HCT116 (cell line): ENCODE data around the gene ZDHHC19. TPM values are rescaled to one million over a fixed set of nuclear protein-coding genes. Genes with fewer than 3 reads are reported as not detected.

Experiments used
- ATAC-seq: fragments of 200-7000 bp; cut with Tn5 transposase; 2 replicates; pipeline ENCODE4 v1.9.1; 2020; ENCODE audit warnings: mild to moderate bottlenecking, moderate library complexity
- BruUV-seq: library from RNA; stranded (reverse); fragments of 400-500 nt; replicated peaks from 2 replicates; lab custom pipeline; 2021; lab: Mats Ljungman, UMichigan
- CTCF ChIA-PET: fragments of 300-600 bp; sonication (Branson Sonifier 250); formaldehyde crosslinking; loops from one replicate; lab custom pipeline; 2021; ENCODE audit warnings: antibody characterized with exemption; lab: Charles Lee
- POLR2A ChIA-PET: fragments of 300-600, 350-600 bp; sonication (Branson Sonifier 250); formaldehyde crosslinking; loops from one replicate; lab custom pipeline; 2021; ENCODE audit warnings: antibody characterized with exemption; lab: Charles Lee
- RAD21 ChIA-PET, 2 experiments: fragments of 300-600 bp; sonication (Branson Sonifier 250); formaldehyde crosslinking; loops; one replicate each; lab custom pipeline; 2023; ENCODE audit warnings: low total read pairs in 2 of 2; ENCODE audit not compliant: uncharacterized antibody in 2 of 2, unreplicated experiment in 2 of 2, low non-redundant PET in 1 of 2; lab: Charles Lee
- DNase-seq: peaks from one replicate; pipeline ENCODE4 v3.0.0-alpha.2; 2010; ENCODE audit warnings: low read depth, low spot score
- H2AFZ ChIP-seq: fragments of 200-600 bp; shearing (Covaris generic), sonication (generic); 2 replicates; pipeline ENCODE4 v1.6.1; 2017; ENCODE audit warnings: low read depth, mixed run types, mixed read lengths, antibody characterized with exemption, low read length; ENCODE audit not compliant: poor library complexity, severe bottlenecking
- H3K27ac ChIP-seq: 2 replicates; pipeline ENCODE4 v1.5.1; 2012; ENCODE audit warnings: low read depth, low read length
- H3K27me3 ChIP-seq: fragments of 200-600 bp; sonication (generic); 2 replicates; pipeline ENCODE4 v1.6.1; 2016; ENCODE audit warnings: mixed run types, low read length, mixed read lengths; ENCODE audit not compliant: insufficient read depth
- H3K36me3 ChIP-seq, 2 experiments: fragments of 200-500 bp in 1 of 2; fragments of 200-600 bp in 1 of 2; sonication (Bioruptor generic) in 1 of 2; sonication (generic) in 1 of 2; 2 replicates each; pipeline versions ENCODE4 v1.5.1 to v1.6.1; 2014 to 2016; ENCODE audit warnings: low read length in 2 of 2, inconsistent platforms in 1 of 2, mixed read lengths in 1 of 2, mixed run types in 1 of 2; ENCODE audit not compliant: insufficient read depth in 2 of 2, control insufficient read depth in 1 of 2
- H3K4me1 ChIP-seq, 2 experiments: fragments of 200-600 bp in 1 of 2; sonication (generic) in 1 of 2; 2 replicates each; pipeline versions ENCODE4 v1.5.1 to v1.6.1; 2012 to 2017; ENCODE audit warnings: low read length in 2 of 2, inconsistent platforms in 1 of 2, mild to moderate bottlenecking in 1 of 2, mixed read lengths in 1 of 2, mixed run types in 1 of 2, moderate library complexity in 1 of 2; ENCODE audit not compliant: insufficient read depth in 2 of 2, control insufficient read depth in 1 of 2
- H3K4me2 ChIP-seq: fragments of 200-600 bp; sonication (generic); 2 replicates; pipeline ENCODE4 v1.6.1; 2017; ENCODE audit warnings: mixed run types, low read length, mixed read lengths
- H3K4me3 ChIP-seq, 2 experiments: fragments of 200-600 bp in 1 of 2; sonication (generic) in 1 of 2; replicated peaks in 1 of 2; 2 replicates each; pipeline ENCODE4 v1.5.1; 2011 to 2016; ENCODE audit warnings: low read length in 2 of 2, control low read depth in 1 of 2, low read depth in 1 of 2, mild to moderate bottlenecking in 1 of 2, mixed read lengths in 1 of 2, mixed run types in 1 of 2
- H3K79me2 ChIP-seq: fragments of 200-600 bp; sonication (generic); 2 replicates; pipeline ENCODE4 v1.6.1; 2017; ENCODE audit warnings: mild to moderate bottlenecking, mixed run types, low read length, moderate library complexity, mixed read lengths; ENCODE audit not compliant: insufficient read depth
- H3K9ac ChIP-seq: fragments of 200-600 bp; sonication (generic); 2 replicates; pipeline ENCODE4 v1.6.1; 2016; ENCODE audit warnings: low read length, mixed read lengths
- H3K9me2 ChIP-seq: fragments of 200-600 bp; sonication (generic), shearing (Covaris generic); 2 replicates; pipeline ENCODE4 v1.6.1; 2017; ENCODE audit warnings: mixed run types, mild to moderate bottlenecking, moderate library complexity; ENCODE audit not compliant: insufficient read depth
- H3K9me3 ChIP-seq, 2 experiments: fragments of 200-500 bp in 1 of 2; fragments of 200-600 bp in 1 of 2; sonication (Bioruptor generic) in 1 of 2; sonication (generic) in 1 of 2; 2 replicates each; pipeline ENCODE4 v1.6.1; 2014 to 2017; ENCODE audit warnings: low read length in 2 of 2, mixed read lengths in 2 of 2, inconsistent platforms in 1 of 2, low read depth in 1 of 2, mild to moderate bottlenecking in 1 of 2, mixed run types in 1 of 2, moderate library complexity in 1 of 2; ENCODE audit not compliant: control insufficient read depth in 1 of 2, insufficient read depth in 1 of 2
- H4K20me1 ChIP-seq: fragments of 200-600 bp; sonication (generic), shearing (Covaris generic); 2 replicates; pipeline ENCODE4 v1.6.1; 2017; ENCODE audit warnings: mixed run types, mild to moderate bottlenecking, moderate library complexity; ENCODE audit not compliant: insufficient read depth
- CBX3 ChIP-seq: IDR thresholded peaks from 2 replicates; pipeline ENCODE4 v1.6.1; 2012; ENCODE audit warnings: low read depth
- EGR1 ChIP-seq: IDR thresholded peaks from 2 replicates; pipeline ENCODE4 v1.6.1; 2012; ENCODE audit warnings: low read depth
- ELF1 ChIP-seq: IDR thresholded peaks from 2 replicates; pipeline ENCODE4 v1.6.1; 2012; ENCODE audit warnings: low read depth, borderline replicate concordance
- EZH2 ChIP-seq: fragments of 200-600 bp; sonication (generic); IDR thresholded peaks from 2 replicates; pipeline ENCODE4 v1.6.1; 2017; ENCODE audit warnings: antibody characterized with exemption, mixed run types
- JUND ChIP-seq: IDR thresholded peaks from 2 replicates; pipeline ENCODE4 v1.6.1; 2012
- RAD21 ChIP-seq: IDR thresholded peaks from 2 replicates; pipeline ENCODE4 v1.6.1; 2012; ENCODE audit warnings: low read depth, mild to moderate bottlenecking
- SRF ChIP-seq: IDR thresholded peaks from 2 replicates; pipeline ENCODE4 v1.6.1; 2012; ENCODE audit warnings: low read depth
- YY1 ChIP-seq: IDR thresholded peaks from 2 replicates; pipeline ENCODE4 v1.6.1; 2011; ENCODE audit warnings: low read length, low read depth, moderate library complexity, mild to moderate bottlenecking; ENCODE audit not compliant: insufficient replicate concordance; ENCODE audit errors: extremely low read depth
- ZFX ChIP-seq: fragments of 450-650 bp; IDR thresholded peaks from 2 replicates; pipeline ENCODE4 v1.6.1; 2017
- intact Hi-C: fragments of 100-400 bp; cut with micrococcal nuclease; formaldehyde crosslinking; loops from 2 replicates; pipeline ENCODE4 v1.10.0; 2022
- total RNA-seq: library from RNA; stranded (reverse); gene quantifications from one replicate; pipeline ENCODE4 v1.2.1, GENCODE V29; 2021; ENCODE audit not compliant: unreplicated experiment
- TF ChIP-seq, protein P1 (sequence below): IDR thresholded peaks from 2 replicates; pipeline ENCODE4 v1.6.1; 2012
- TF ChIP-seq, protein P2 (sequence below): IDR thresholded peaks from 2 replicates; pipeline ENCODE4 v1.6.1; 2011; ENCODE audit warnings: mild to moderate bottlenecking, low read length, moderate library complexity; ENCODE audit not compliant: insufficient replicate concordance; ENCODE audit errors: extremely low read depth

Gene ZDHHC19
- total RNA-seq, 1 experiment from 2014 or later: not detected

DNA sequence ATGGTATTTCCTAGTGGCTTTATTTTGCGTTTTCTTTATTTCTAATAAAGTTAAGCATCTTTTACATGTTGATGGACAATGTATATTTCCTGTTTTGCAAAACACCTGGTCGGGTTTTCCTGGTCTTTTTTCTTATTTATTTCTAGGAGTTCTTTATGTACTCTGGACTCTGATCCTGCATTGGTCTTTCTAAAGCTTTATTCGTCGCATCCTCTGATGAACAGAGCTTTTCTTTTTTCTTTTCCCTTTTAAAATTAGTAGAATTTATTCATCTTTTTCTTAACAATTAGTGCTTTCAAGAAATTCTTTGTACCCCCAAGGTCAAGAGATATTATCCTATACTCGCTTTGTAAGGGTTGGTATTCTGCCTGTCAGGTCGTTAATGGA lies 32.2 kb downstream of the ZDHHC19 start:
- no peak overlapping the region for H3K4me2 ChIP-seq
- TF ChIP-seq CBX3: no peak
- TF ChIP-seq ZFX: no peak
- no peak for TF ChIP-seq YY1
- no peak for TF ChIP-seq ELF1
- TF ChIP-seq, protein P1, sequence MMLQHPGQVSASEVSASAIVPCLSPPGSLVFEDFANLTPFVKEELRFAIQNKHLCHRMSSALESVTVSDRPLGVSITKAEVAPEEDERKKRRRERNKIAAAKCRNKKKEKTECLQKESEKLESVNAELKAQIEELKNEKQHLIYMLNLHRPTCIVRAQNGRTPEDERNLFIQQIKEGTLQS: no peak
- no peak for TF ChIP-seq JUND
- TF ChIP-seq RAD21: no peak
- TF ChIP-seq EGR1: no peak
- TF ChIP-seq SRF: no peak
- TF ChIP-seq, protein P2, sequence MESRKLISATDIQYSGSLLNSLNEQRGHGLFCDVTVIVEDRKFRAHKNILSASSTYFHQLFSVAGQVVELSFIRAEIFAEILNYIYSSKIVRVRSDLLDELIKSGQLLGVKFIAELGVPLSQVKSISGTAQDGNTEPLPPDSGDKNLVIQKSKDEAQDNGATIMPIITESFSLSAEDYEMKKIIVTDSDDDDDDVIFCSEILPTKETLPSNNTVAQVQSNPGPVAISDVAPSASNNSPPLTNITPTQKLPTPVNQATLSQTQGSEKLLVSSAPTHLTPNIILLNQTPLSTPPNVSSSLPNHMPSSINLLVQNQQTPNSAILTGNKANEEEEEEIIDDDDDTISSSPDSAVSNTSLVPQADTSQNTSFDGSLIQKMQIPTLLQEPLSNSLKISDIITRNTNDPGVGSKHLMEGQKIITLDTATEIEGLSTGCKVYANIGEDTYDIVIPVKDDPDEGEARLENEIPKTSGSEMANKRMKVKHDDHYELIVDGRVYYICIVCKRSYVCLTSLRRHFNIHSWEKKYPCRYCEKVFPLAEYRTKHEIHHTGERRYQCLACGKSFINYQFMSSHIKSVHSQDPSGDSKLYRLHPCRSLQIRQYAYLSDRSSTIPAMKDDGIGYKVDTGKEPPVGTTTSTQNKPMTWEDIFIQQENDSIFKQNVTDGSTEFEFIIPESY: no peak
- no peak for TF ChIP-seq EZH2
- TF ChIP-seq, all 23 proteins: peak for 0
- RAD21 ChIA-PET: no interaction called here
- Histone ChIP-seq H3K9ac (no peak overlapping the region), H3K9me2 (no peaks in the 10 kb centered on the region), H4K20me1 (no peaks in the 10 kb centered on the region), H2AFZ (no peak overlapping the region), H3K4me1 (peaks cover 2 to 9% of the 10 kb centered on the region in 2 experiments; a peak in 3 of 4 replicates), H3K27ac (no peak overlapping the region), H3K36me3 (no peaks in the 10 kb centered on the region), H3K4me3 (no peak overlapping the region), H3K27me3 (no peaks in the 10 kb centered on the region), H3K9me3 (no peaks in the 10 kb centered on the region), H3K79me2 (no peaks in the 10 kb centered on the region)
- DNase-seq (no peak), ATAC-seq (no peak)
- CTCF ChIA-PET: no interaction called here
- no TSS peak for BruUV-seq
- intact Hi-C loops: no loop called here
- POLR2A ChIA-PET: no interaction called here
